Astrocyte of the spinal cord (primary cell): ENCODE results near the gene SMARCB1.

Source experiments
- DNase-seq: peaks from one replicate; pipeline ENCODE4 v3.0.0; 2011; ENCODE audit warnings: low read depth, low spot score
- H3K4me3 ChIP-seq: 2 replicates; pipeline ENCODE4 v1.5.1; 2011; ENCODE audit warnings: low read depth, mild to moderate bottlenecking, low read length, moderate library complexity
- in situ Hi-C: cut with HindIII; loops from 2 replicates; pipeline ENCODE4 v1.10.0; 2017; ENCODE audit warnings: low sequenced_read_pairs
- TF ChIP-seq, protein P1 (sequence below): IDR thresholded peaks from 2 replicates; pipeline ENCODE4 v1.5.1; 2012; ENCODE audit warnings: low read depth, mild to moderate bottlenecking, low read length, inconsistent platforms

SMARCB1 gene

GRCh38 chr22:23752750-23753149 is 34.0 kb upstream of the SMARCB1 start:
- TF ChIP-seq, protein P1, sequence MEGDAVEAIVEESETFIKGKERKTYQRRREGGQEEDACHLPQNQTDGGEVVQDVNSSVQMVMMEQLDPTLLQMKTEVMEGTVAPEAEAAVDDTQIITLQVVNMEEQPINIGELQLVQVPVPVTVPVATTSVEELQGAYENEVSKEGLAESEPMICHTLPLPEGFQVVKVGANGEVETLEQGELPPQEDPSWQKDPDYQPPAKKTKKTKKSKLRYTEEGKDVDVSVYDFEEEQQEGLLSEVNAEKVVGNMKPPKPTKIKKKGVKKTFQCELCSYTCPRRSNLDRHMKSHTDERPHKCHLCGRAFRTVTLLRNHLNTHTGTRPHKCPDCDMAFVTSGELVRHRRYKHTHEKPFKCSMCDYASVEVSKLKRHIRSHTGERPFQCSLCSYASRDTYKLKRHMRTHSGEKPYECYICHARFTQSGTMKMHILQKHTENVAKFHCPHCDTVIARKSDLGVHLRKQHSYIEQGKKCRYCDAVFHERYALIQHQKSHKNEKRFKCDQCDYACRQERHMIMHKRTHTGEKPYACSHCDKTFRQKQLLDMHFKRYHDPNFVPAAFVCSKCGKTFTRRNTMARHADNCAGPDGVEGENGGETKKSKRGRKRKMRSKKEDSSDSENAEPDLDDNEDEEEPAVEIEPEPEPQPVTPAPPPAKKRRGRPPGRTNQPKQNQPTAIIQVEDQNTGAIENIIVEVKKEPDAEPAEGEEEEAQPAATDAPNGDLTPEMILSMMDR = no peak
- in situ Hi-C loops = no loop called here
- no peak overlapping the region for H3K4me3 ChIP-seq
- no peak for DNase-seq

- in situ Hi-C loops = no loop called here
- H3K4me3 ChIP-seq = no peak overlapping the region
- no peak for DNase-seq
- TF ChIP-seq, protein P1 = no peak
Observed at GRCh38 chr22:23753385-23753784, 33.4 kb upstream of the SMARCB1 start.

- DNase-seq = no peak
- TF ChIP-seq, protein P1 = no peak
- in situ Hi-C loops = no loop called here
- H3K4me3 ChIP-seq = no peak within 1 kb of the TSS
Observed at GRCh38 chr22:23754220-23754919, 32.4 kb upstream of the SMARCB1 start, which contains the start of gene VPREB3. Gene VPREB3 (minus strand): TSS chr22:23754425. CDS start chr22:23754363, 62 bp downstream.

GRCh38 chr22:23754980-23755636 is 31.7 kb upstream of the SMARCB1 start:
- in situ Hi-C loops = no loop called here

GRCh38 chr22:23755711-23756110 is 31.1 kb upstream of the SMARCB1 start:
- no peak for DNase-seq
- TF ChIP-seq, protein P1 = no peak
- in situ Hi-C loops = no loop called here
- H3K4me3 ChIP-seq = no peak overlapping the region

More at GRCh38 chr22:23754980-23755636, 31.7 kb upstream of the SMARCB1 start:
- TF ChIP-seq, protein P1 = no peak
- no peak for DNase-seq
- no peak overlapping the region for H3K4me3 ChIP-seq

GRCh38 chr22:23756891-23757290 is 29.9 kb upstream of the SMARCB1 start:
- no peak overlapping the region for H3K4me3 ChIP-seq
- no peak for DNase-seq
- in situ Hi-C loops = no loop called here
- TF ChIP-seq, protein P1 = no peak
